Measurements from ENCODE around the gene KCTD20. TPM values are rescaled to one million over a fixed set of nuclear protein-coding genes. Genes with fewer than 3 reads are reported as not detected.
A peak's percentile ranks its signal among the peaks of the same experiment; 100 is the strongest.

Gene KCTD20
- total and polyA plus RNA-seq, 2 of the 13 experiments (the other 11 are each of a cell fraction or from before 2014, with no cell fraction given) = 52.7 to 67.1 TPM

GRCh38 chr6:36423101-36423824 is 19.5 kb upstream of the KCTD20 start (continued):
- TF ChIP-seq ATF1 (CRISPR knock-in tag; IDR thresholded peaks at IDR 0.05) (peak; percentile 53; the same call in 1 of the 2 replicates), KLF12 (CRISPR knock-in tag; IDR thresholded peaks at IDR 0.05; ENCODE audit: borderline replicate concordance) (no peak), ARID3A (IDR thresholded peaks at IDR 0.05; ENCODE audit: low read depth, low read length) (no peak), GMEB2 (CRISPR knock-in tag; IDR thresholded peaks at IDR 0.05; ENCODE audit: low read depth) (peak; percentile 90), THAP8 (CRISPR knock-in tag; IDR thresholded peaks at IDR 0.05; ENCODE audit: borderline replicate concordance) (no peak; the same call in 1 of the 2 replicates), ZFP36 (IDR thresholded peaks at IDR 0.05; ENCODE audit: borderline replicate concordance, low read depth, low read length, partially characterized antibody) (no peak), SNAI1 (CRISPR knock-in tag; IDR thresholded peaks at IDR 0.05; ENCODE audit: borderline replicate concordance) (peak; percentile 94), KLF13 (CRISPR knock-in tag; IDR thresholded peaks at IDR 0.05) (no peak), KDM5A (IDR thresholded peaks at IDR 0.05; ENCODE audit: borderline replicate concordance, low read length) (peak; percentile 72), ZBTB7A (CRISPR knock-in tag; IDR thresholded peaks at IDR 0.05) (no peak), HNRNPH1 (optimal IDR thresholded peaks at IDR 0.05; ENCODE audit: low read depth, low read length) (no peak), TSC22D2 (CRISPR knock-in tag; IDR thresholded peaks at IDR 0.05; ENCODE audit: borderline replicate concordance) (0 out of 2 replicates have a peak, but pooled peaks have one; percentile 15), IRF9 (CRISPR knock-in tag; IDR thresholded peaks at IDR 0.05; ENCODE audit: borderline replicate concordance) (peak; percentile 67; the same call in 1 of the 2 replicates), NFAT5 (CRISPR knock-in tag; IDR thresholded peaks at IDR 0.05) (no peak), MTA3 (CRISPR knock-in tag; IDR thresholded peaks at IDR 0.05) (no peak)

Data from HepG2 (cell line).